Daoy (cell line): ENCODE results near the gene C11orf52. TPM values are rescaled to one million over a fixed set of nuclear protein-coding genes. Genes with fewer than 3 reads are reported as not detected.

Experiments
- DNase-seq: peaks from one replicate; pipeline ENCODE4 v3.0.0-alpha.2; 2015; ENCODE audit warnings: low read depth
- total RNA-seq: library from RNA; depleted of rRNA; stranded (reverse); fragments of >200 nt; shearing (Covaris generic); gene quantifications from 2 replicates; pipeline ENCODE4 v1.2.3, GENCODE V29; 2014; rRNA removed

C11orf52 gene
- total RNA-seq, 1 experiment from 2014 or later: not detected

DNA sequence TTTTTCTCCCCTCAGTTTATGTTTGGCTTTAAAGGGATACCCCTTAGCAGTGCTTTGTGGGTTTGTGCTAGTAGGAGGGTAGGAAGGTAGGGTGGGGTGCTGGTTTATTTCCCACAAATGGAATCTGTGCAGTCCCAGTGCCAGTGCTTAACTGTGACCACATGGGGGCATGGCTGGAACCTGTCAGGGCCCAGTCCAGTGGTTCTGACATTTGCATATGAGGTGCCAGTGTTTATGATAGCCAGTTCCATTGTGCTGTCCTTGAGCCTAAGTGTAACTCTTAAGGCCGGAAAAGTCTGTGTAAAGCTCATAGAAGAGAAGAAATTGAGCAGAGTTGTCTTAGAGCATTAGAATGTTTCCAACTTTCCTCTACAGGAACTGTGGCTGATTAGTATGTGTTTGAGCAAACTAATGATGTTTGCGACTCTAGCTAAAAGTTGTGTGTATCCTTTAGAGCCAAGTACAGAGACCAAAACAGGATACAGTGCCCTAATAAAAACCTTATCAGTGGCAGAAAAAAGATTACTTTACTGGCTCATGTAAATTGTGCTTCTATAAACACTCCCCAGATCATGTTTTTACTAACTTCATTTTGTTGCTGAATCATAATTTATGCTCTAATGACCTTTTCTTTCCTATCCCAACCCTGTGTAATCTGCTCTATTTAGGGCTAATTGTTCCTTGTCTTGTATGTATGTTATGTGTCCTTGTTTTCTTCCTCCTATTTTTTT lies 56.5 kb downstream of the C11orf52 start:
- DNase-seq: no peak

DNA sequence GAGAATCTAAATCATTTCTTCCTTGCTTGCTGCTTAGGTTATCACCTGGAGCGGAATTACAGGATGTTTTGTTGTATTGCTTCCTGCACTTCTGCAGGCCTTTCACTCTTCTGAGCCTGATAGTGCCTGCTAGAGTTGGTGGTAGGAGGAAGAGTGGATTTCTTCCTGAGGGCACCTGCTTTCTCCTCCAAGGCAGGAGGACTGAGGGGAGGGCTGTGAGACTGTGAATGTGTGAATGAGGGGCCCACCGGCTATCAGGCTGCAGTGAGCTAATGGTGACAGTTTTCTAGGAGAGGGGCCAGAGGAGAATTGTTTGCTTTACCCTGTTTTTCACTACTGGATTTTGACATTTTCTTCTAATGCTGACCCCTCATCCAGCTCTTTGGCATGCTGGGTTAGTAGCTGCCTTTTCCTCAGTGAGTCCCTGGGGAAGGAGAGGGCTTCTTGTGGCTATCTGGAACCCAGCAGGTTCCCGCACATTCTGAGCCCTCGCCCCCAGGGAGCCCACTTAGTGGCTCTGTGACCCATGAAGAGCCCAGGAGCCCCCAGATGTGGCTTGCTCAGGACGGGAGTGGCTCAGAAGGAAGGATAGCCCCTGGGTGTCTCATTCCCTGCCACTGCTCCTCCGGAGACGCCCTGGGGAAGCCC lies 57.5 kb downstream of the C11orf52 start:
- no peak for DNase-seq

Other genes with a start within 250 kb of the C11orf52 start
- gene PPP2R1B, start 152.5 kb upstream of the C11orf52 start, total RNA-seq: 43.0 and 49.0 TPM in 2 replicates
- gene ALG9, start 47.3 kb upstream of the C11orf52 start, total RNA-seq: 28.1 and 29.5 TPM in 2 replicates
- 3.5 and 4.7 TPM in 2 replicates for gene FDXACB1, start 39.7 kb upstream of the C11orf52 start, total RNA-seq
- 15.0 and 24.1 TPM in 2 replicates for gene CFAP68, start 39.4 kb upstream of the C11orf52 start, total RNA-seq
- gene CRYAB, start 7.1 kb upstream of the C11orf52 start, total RNA-seq: not detected in 2 replicates
- gene HSPB2, start 6.2 kb upstream of the C11orf52 start, total RNA-seq: not detected in 2 replicates
- 7.1 and 9.0 TPM in 2 replicates for gene DIXDC1, start 18.4 kb downstream of the C11orf52 start, total RNA-seq
- 49.0 and 49.9 TPM in 2 replicates for gene DLAT, start 106.5 kb downstream of the C11orf52 start, total RNA-seq
- 1.1 and 8.7 TPM in 2 replicates for gene PIH1D2, start 155.1 kb downstream of the C11orf52 start, total RNA-seq
- gene NKAPD1, start 155.4 kb downstream of the C11orf52 start, total RNA-seq: 26.3 and 26.7 TPM in 2 replicates
- 74.7 and 118 TPM in 2 replicates for gene TIMM8B, start 167.8 kb downstream of the C11orf52 start, total RNA-seq
- 133 and 145 TPM in 2 replicates for gene SDHD, start 168.0 kb downstream of the C11orf52 start, total RNA-seq
- not detected in 2 replicates for gene IL18, start 245.2 kb downstream of the C11orf52 start, total RNA-seq
- not detected in 2 replicates for gene TEX12, start 248.5 kb downstream of the C11orf52 start, total RNA-seq